Heart right ventricle (tissue), 16 donors: ENCODE measurements around the gene PIM3. TPM values are rescaled to one million over a fixed set of nuclear protein-coding genes. Genes with fewer than 3 reads are reported as not detected.
A peak's percentile ranks its signal among the peaks of the same experiment; 100 is the strongest.

Source experiments
- ATAC-seq, 8 donors: fragments of 200-7000 bp; cut with Tn5 transposase; one replicate each; pipeline ENCODE4 v1.9.1; 2020; ENCODE audit warnings: mild to moderate bottlenecking in 8 of 8, moderate library complexity in 8 of 8, moderate number of reproducible peaks in 1 of 8
- DNase-seq, 2 donors: peaks; one replicate each; pipeline ENCODE4 v3.0.0-alpha.2; 2020
- H3K27ac ChIP-seq, 10 donors: fragments of 200-600 bp; sonication (generic) in 2 of 10; one replicate each; pipeline versions ENCODE4 v1.5.0 to v1.8.0; 2020 to 2022; ENCODE audit warnings: mild to moderate bottlenecking in 3 of 10
- H3K27me3 ChIP-seq, 7 donors: fragments of 200-600 bp; one replicate each; pipeline ENCODE4 v1.8.0; 2021 to 2022; ENCODE audit warnings: mild to moderate bottlenecking in 2 of 7
- H3K36me3 ChIP-seq, 9 donors: fragments of 200-600 bp; sonication (generic) in 1 of 9; one replicate each; pipeline versions ENCODE4 v1.5.0 to v1.8.0; 2020 to 2022; ENCODE audit warnings: mild to moderate bottlenecking in 2 of 9
- H3K4me1 ChIP-seq, 9 donors: fragments of 200-600 bp; sonication (generic) in 1 of 9; one replicate each; pipeline versions ENCODE4 v1.5.0 to v1.8.0; 2020 to 2022; ENCODE audit warnings: mild to moderate bottlenecking in 4 of 9
- H3K4me3 ChIP-seq, 10 donors: fragments of 200-600 bp; sonication (generic) in 2 of 10; one replicate each; pipeline versions ENCODE4 v1.5.0 to v1.8.0; 2020 to 2022; ENCODE audit warnings: mild to moderate bottlenecking in 7 of 10, moderate library complexity in 2 of 10
- H3K9me3 ChIP-seq, 11 donors: fragments of 200-600 bp in 10 of 11; sonication (generic) in 2 of 11; one replicate each; pipeline versions ENCODE4 v1.5.0 to v1.8.0; 2013 to 2022; ENCODE audit warnings: mild to moderate bottlenecking in 2 of 11, control low read depth in 1 of 11, moderate library complexity in 1 of 11
- CTCF ChIP-seq, 9 donors: fragments of 200-600 bp; sonication (generic) in 2 of 9; IDR thresholded peaks; one replicate each; pipeline versions ENCODE4 v1.5.0 to v1.8.0; 2021 to 2022; ENCODE audit warnings: antibody characterized with exemption in 9 of 9, mild to moderate bottlenecking in 5 of 9, moderate library complexity in 1 of 9
- WGBS, 2 donors: extraction: QIAGEN DNeasy Blood & Tissue Kit; methylation state at CpG; one replicate each; pipeline ENCODE4 v1.1.7; 2013; ENCODE audit warnings: inconsistent platforms in 1 of 2; 5-methylcytosine and 5-hydroxymethylcytosine counted together
- intact Hi-C, 10 donors: fragments of 100-400 bp; cut with DNase I; formaldehyde crosslinking; loops; one replicate each; pipeline versions ENCODE4 v1.11.1 to v1.14.2; 2022
- polyA plus RNA-seq, 2 donors: library from polyadenylated mRNA; stranded (reverse); fragments of 200-250 nt; gene quantifications; one replicate each; pipeline ENCODE4 v1.2.3, GENCODE V29; 2013
- total RNA-seq, 10 donors: library from RNA; stranded (reverse); fragmentation: NEBNext Ultra II Directional in 3 of 10; extraction: Animal tissue kit (Norgen Biotek cat#: 25700) in 3 of 10; gene quantifications; one replicate each; pipeline versions ENCODE4 v1.2.1 to v1.2.4, GENCODE V29; 2021 to 2023
- donor health status: Arrhythmogenic right ventricular cardiomyopathy.
- donor health status: ischemic (EF 13 %, LVEDD 7.1; RV severe dilation, severe dysfunction).
- donor health status: healthy with polysubstance abuse.
- donor health status: DM: no; HTN: yes; CAD: no.
- donor health status: DM: no; HTN: no; CAD: no.
- donor health status: ischemic (EF 25% LVEDD 6.9; RV normal size, moderate dysfunction).
- donor health status: ischemic (EF 25% LVEDD 5.7; RV mildly dilated, moderate dysfunction).
- donor health status: healthy.
- donor health status: DM: yes; HTN: yes; CAD: no.
- donor health status: Ischemic cardiomyopathy.
- donor health status: ischemic (EF 35%, LVEDD 5.7; RV mildly dilated, moderate dysfunction).
- donor health status: nonischemic (EF 11% LVEDD 7.7; RV severe dilation, severe dysfunction).
- donor health status: DM: yes; HTN: yes; CAD: no.
- donor health status: PGD.
- donor health status: ischemic (EF 29% LVEDD 5.4; RV normal size, mild dysfunction).
- donor health status: nonischemic (EF 23%, LVEDD 6.1; RV moderate dilation, normal function).

The PIM3 gene
- total and polyA plus RNA-seq, 12 donors: 27.4 to 81.6 (median 43.7) TPM

GRCh38 chr22:49924113-49924833, 36.3 kb upstream of the PIM3 start:
- ATAC-seq (no peak), DNase-seq (no peak)
- Histone ChIP-seq H3K9me3 (no peaks in the 10 kb centered on the region), H3K4me3 (no peak overlapping the region), H3K36me3 (peaks cover 0 to 66% (median 12%) of the 10 kb centered on the region in 9 donors), H3K27ac (no peak overlapping the region), H3K27me3 (peaks cover 0 to 8% (median 6%) of the 10 kb centered on the region in 7 donors), H3K4me1 (peaks cover 0 to 21% (median 4%) of the 10 kb centered on the region in 9 donors)
- TF ChIP-seq CTCF (IDR thresholded peaks at IDR 0.05): no peak
- 96 to 97% methylated on average over 31 of the region's 31 CpGs for WGBS, 2 donors
- intact Hi-C loops: loop anchor here in 2 of 10 donors (10.0 kb wide), 2 partner anchors 71 to 271 kb away; no protein-coding TSS in a partner anchor

- H3K27ac ChIP-seq: peak overlapping the region in 1 of 10 donors; percentile 82
- intact Hi-C loops: loop anchor here in 4 of 10 donors (5.0 to 10.0 kb wide), 4 partner anchors 69 to 282 kb away; no protein-coding TSS in a partner anchor
- 88 to 89% methylated on average over 24 of the region's 24 CpGs for WGBS, 2 donors
- no peak overlapping the region for H3K4me3 ChIP-seq
- peaks cover 3 to 20% (median 11%) of the 10 kb centered on the region in 9 donors for H3K4me1 ChIP-seq
- H3K27me3 ChIP-seq: peaks cover 0 to 10% (median 6%) of the 10 kb centered on the region in 7 donors
- no peak for TF ChIP-seq CTCF (IDR thresholded peaks at IDR 0.05)
- no peaks in the 10 kb centered on the region for H3K9me3 ChIP-seq
- ATAC-seq (no peak), DNase-seq (no peak)
- H3K36me3 ChIP-seq: peaks cover 0 to 56% (median 5%) of the 10 kb centered on the region in 9 donors
Observed at GRCh38 chr22:49925525-49926128, 34.9 kb upstream of the PIM3 start.

GRCh38 chr22:49926916-49927315, 33.7 kb upstream of the PIM3 start:
- no peak for DNase-seq
- Histone ChIP-seq H3K36me3 (peaks cover 0 to 43% (median 0%) of the 10 kb centered on the region in 9 donors), H3K27me3 (peaks cover 0 to 10% (median 6%) of the 10 kb centered on the region in 7 donors), H3K4me3 (no peak overlapping the region), H3K9me3 (no peaks in the 10 kb centered on the region), H3K4me1 (peaks cover 8 to 33% (median 24%) of the 10 kb centered on the region in 9 donors), H3K27ac (no peak overlapping the region)
- WGBS, 2 donors: 74 to 81% methylated on average over 17 to 18 of the region's 18 CpGs
- ATAC-seq: no peak
- no peak for TF ChIP-seq CTCF (IDR thresholded peaks at IDR 0.05)
- intact Hi-C loops: loop anchor here in 4 of 10 donors (5.0 to 10.0 kb wide), 4 partner anchors 68 to 280 kb away; no protein-coding TSS in a partner anchor

- Histone ChIP-seq H3K27me3 (peaks cover 0 to 10% (median 6%) of the 10 kb centered on the region in 7 donors), H3K9me3 (no peaks in the 10 kb centered on the region), H3K4me1 (peaks cover 8 to 40% (median 29%) of the 10 kb centered on the region in 9 donors), H3K27ac (no peak overlapping the region), H3K4me3 (no peak overlapping the region), H3K36me3 (peaks cover 0 to 40% (median 0%) of the 10 kb centered on the region in 9 donors)
- DNase-seq (no peak), ATAC-seq (no peak)
- WGBS, 2 donors: 94 to 95% methylated on average over 25 to 26 of the region's 26 CpGs
- intact Hi-C loops: loop anchor here in 6 of 10 donors (2.0 to 10.0 kb wide), 5 partner anchors 67 to 280 kb away; no protein-coding TSS in a partner anchor
- no peak for TF ChIP-seq CTCF (IDR thresholded peaks at IDR 0.05)
Observed at GRCh38 chr22:49927483-49928184, 32.9 kb upstream of the PIM3 start.
